ENCODE results near the gene CALCOCO2. TPM values are rescaled to one million over a fixed set of nuclear protein-coding genes. Genes with fewer than 3 reads are reported as not detected.
"Not testable (repeated sequence)": the region's sequence is repeated elsewhere in the genome, so short reads cannot be mapped to it uniquely, and the experiment has no call there.

Gene CALCOCO2
- polyA plus RNA-seq, 1 donor from 2014 or later = 138 TPM

- Mint-ChIP-seq H3K36me3 (no peaks in the 10 kb centered on the region), H3K4me3 (peak overlapping the region in 1 of 4 donors; percentile 46), H3K27ac (no peak overlapping the region), H3K4me1 (peaks cover 8 to 15% (median 10%) of the 10 kb centered on the region in 3 donors), H3K27me3 (peaks cover 16% of the 10 kb centered on the region), H3K9me3 (peaks cover 0 to 1% (median 0%) of the 10 kb centered on the region in 3 donors)
Measured at GRCh38 chr17:48815311-48815710, 15.5 kb upstream of the CALCOCO2 start.

GRCh38 chr17:48816438-48816773 lies 14.4 kb upstream of the CALCOCO2 start:
- H3K4me3 Mint-ChIP-seq = peak overlapping the region; percentile 46 to 95 (median 83)
- peaks cover 24% of the 10 kb centered on the region for H3K27me3 Mint-ChIP-seq
- no peaks in the 10 kb centered on the region for H3K36me3 Mint-ChIP-seq
- H3K4me1 Mint-ChIP-seq = peaks cover 8 to 15% (median 10%) of the 10 kb centered on the region in 3 donors
- H3K27ac Mint-ChIP-seq = no peak overlapping the region
- H3K9me3 Mint-ChIP-seq = peaks cover 0 to 1% (median 0%) of the 10 kb centered on the region in 3 donors

GRCh38 chr17:48816774-48817590 lies 13.9 kb upstream of the CALCOCO2 start, which contains the start of gene TTLL6:
TTLL6 (minus strand) TSS chr17:48817229; CDS start chr17:48817072, 157 bp downstream.
- H3K4me1 Mint-ChIP-seq = peaks cover 8 to 15% (median 10%) of the 10 kb centered on the region in 3 donors
- peaks cover 26% of the 10 kb centered on the region for H3K27me3 Mint-ChIP-seq
- no peaks in the 10 kb centered on the region for H3K36me3 Mint-ChIP-seq
- peak within 1 kb of the TSS in 2 of 3 donors; percentile 28 to 95 for H3K27ac Mint-ChIP-seq
- peaks cover 0 to 1% (median 0%) of the 10 kb centered on the region in 3 donors for H3K9me3 Mint-ChIP-seq
- H3K4me3 Mint-ChIP-seq = peak within 1 kb of the TSS; percentile 46 to 95 (median 83)

GRCh38 chr17:48818361-48818841 lies 12.4 kb upstream of the CALCOCO2 start:
- Mint-ChIP-seq H3K4me3 (peak overlapping the region in 2 of 4 donors; percentile 19 to 54), H3K9me3 (peaks cover 0 to 1% (median 0%) of the 10 kb centered on the region in 3 donors), H3K4me1 (peaks cover 8 to 15% (median 10%) of the 10 kb centered on the region in 3 donors), H3K27ac (peak overlapping the region in 2 of 3 donors; percentile 28 to 95), H3K27me3 (peaks cover 23% of the 10 kb centered on the region), H3K36me3 (no peaks in the 10 kb centered on the region)

GRCh38 chr17:48819466-48819865 lies 11.4 kb upstream of the CALCOCO2 start:
- peaks cover 0 to 1% (median 0%) of the 10 kb centered on the region in 3 donors for H3K9me3 Mint-ChIP-seq
- H3K4me3 Mint-ChIP-seq = peak overlapping the region in 1 of 4 donors; percentile 35
- H3K4me1 Mint-ChIP-seq = peaks cover 8 to 15% (median 10%) of the 10 kb centered on the region in 3 donors
- no peak overlapping the region for H3K27ac Mint-ChIP-seq
- peaks cover 28% of the 10 kb centered on the region for H3K27me3 Mint-ChIP-seq
- no peaks in the 10 kb centered on the region for H3K36me3 Mint-ChIP-seq

GRCh38 chr17:48820936-48821335 lies 9.9 kb upstream of the CALCOCO2 start:
- H3K27me3 Mint-ChIP-seq = peaks cover 28% of the 10 kb centered on the region
- not testable (repeated sequence) for H3K27ac Mint-ChIP-seq, H3K4me3 Mint-ChIP-seq, H3K9me3 Mint-ChIP-seq, H3K36me3 Mint-ChIP-seq
- H3K4me1 Mint-ChIP-seq = peaks cover 8 to 10% (median 8%) of the 10 kb centered on the region in 3 donors

- Mint-ChIP-seq H3K27me3 (peaks cover 23% of the 10 kb centered on the region), H3K4me3 (no peak overlapping the region), H3K27ac (no peak overlapping the region), H3K9me3 (no peaks in the 10 kb centered on the region), H3K4me1 (peaks cover under 1 to 3% (median 2%) of the 10 kb centered on the region in 3 donors), H3K36me3 (no peaks in the 10 kb centered on the region)
Measured at GRCh38 chr17:48825446-48826381, 5.1 kb upstream of the CALCOCO2 start.

GRCh38 chr17:48831549-48831883 lies 681 bp downstream of the CALCOCO2 start:
- no peaks in the 10 kb centered on the region for H3K9me3 Mint-ChIP-seq
- H3K36me3 Mint-ChIP-seq = no peaks in the 10 kb centered on the region
- peak overlapping the region; percentile 94 to 100 (median 98) for H3K4me3 Mint-ChIP-seq
- peaks cover 23 to 34% (median 27%) of the 10 kb centered on the region in 3 donors for H3K4me1 Mint-ChIP-seq
- peaks cover 6% of the 10 kb centered on the region for H3K27me3 Mint-ChIP-seq
- H3K27ac Mint-ChIP-seq = peak overlapping the region in 2 of 3 donors; percentile 92 to 100

- Mint-ChIP-seq H3K4me3 (no peak overlapping the region), H3K36me3 (no peaks in the 10 kb centered on the region), H3K9me3 (no peaks in the 10 kb centered on the region), H3K4me1 (peaks cover 37 to 47% (median 38%) of the 10 kb centered on the region in 3 donors), H3K27me3 (no peaks in the 10 kb centered on the region), H3K27ac (no peak overlapping the region)
Measured at GRCh38 chr17:48834973-48835372, 4.1 kb downstream of the CALCOCO2 start.

- Mint-ChIP-seq H3K9me3 (no peaks in the 10 kb centered on the region), H3K36me3 (no peaks in the 10 kb centered on the region), H3K27me3 (no peaks in the 10 kb centered on the region), H3K27ac (no peak overlapping the region), H3K4me3 (peak overlapping the region in 1 of 4 donors; percentile 2), H3K4me1 (peaks cover 38 to 54% (median 40%) of the 10 kb centered on the region in 3 donors)
Measured at GRCh38 chr17:48835971-48836370, 5.1 kb downstream of the CALCOCO2 start.

- not testable (repeated sequence) for H3K9me3 Mint-ChIP-seq, H3K27me3 Mint-ChIP-seq, H3K36me3 Mint-ChIP-seq
- peaks cover 40 to 57% (median 46%) of the 10 kb centered on the region in 3 donors for H3K4me1 Mint-ChIP-seq
- peak overlapping the region in 2 of 3 donors; percentile 39 to 68 for H3K27ac Mint-ChIP-seq
- H3K4me3 Mint-ChIP-seq = peak overlapping the region; percentile 6 to 83 (median 44)
Measured at GRCh38 chr17:48837458-48837857, 6.6 kb downstream of the CALCOCO2 start.

GRCh38 chr17:48840441-48840840 lies 9.6 kb downstream of the CALCOCO2 start:
- H3K4me3 Mint-ChIP-seq = no peak overlapping the region
- no peaks in the 10 kb centered on the region for H3K27me3 Mint-ChIP-seq
- H3K27ac Mint-ChIP-seq = peak overlapping the region in 1 of 3 donors; percentile 46
- H3K4me1 Mint-ChIP-seq = peaks cover 34 to 44% (median 37%) of the 10 kb centered on the region in 3 donors
- H3K36me3 Mint-ChIP-seq = peaks cover 3% of the 10 kb centered on the region
- H3K9me3 Mint-ChIP-seq = no peaks in the 10 kb centered on the region

GRCh38 chr17:48841395-48841831 lies 10.6 kb downstream of the CALCOCO2 start:
- H3K4me3 Mint-ChIP-seq = peak overlapping the region; percentile 70 to 93 (median 82)
- no peaks in the 10 kb centered on the region for H3K27me3 Mint-ChIP-seq
- peaks cover 3% of the 10 kb centered on the region for H3K36me3 Mint-ChIP-seq
- H3K9me3 Mint-ChIP-seq = no peaks in the 10 kb centered on the region
- peak overlapping the region; percentile 74 to 96 (median 87) for H3K27ac Mint-ChIP-seq
- peaks cover 30 to 38% (median 31%) of the 10 kb centered on the region in 3 donors for H3K4me1 Mint-ChIP-seq

- Mint-ChIP-seq H3K4me1 (peaks cover 25 to 32% (median 25%) of the 10 kb centered on the region in 3 donors), H3K36me3 (peaks cover 3% of the 10 kb centered on the region), H3K27me3 (no peaks in the 10 kb centered on the region), H3K9me3 (no peaks in the 10 kb centered on the region), H3K27ac (peak overlapping the region in 1 of 3 donors; percentile 65), H3K4me3 (no peak overlapping the region)
Measured at GRCh38 chr17:48842746-48843145, 11.9 kb downstream of the CALCOCO2 start.

All from IgD-negative memory B cell (primary cell).